Parathyroid adenoma (tissue), 2 donors: ENCODE measurements around the gene LGALS16.

Experiments used
- H2AFZ ChIP-seq: fragments of 300-600 bp; sonication (generic); one replicate; pipeline ENCODE4 v1.7.0; 2017; ENCODE audit warnings: antibody characterized with exemption, mild to moderate bottlenecking
- H3K27ac ChIP-seq: fragments of 300-600 bp; sonication (generic); one replicate; pipeline ENCODE4 v1.7.0; 2017
- H3K27me3 ChIP-seq: fragments of 300-600 bp; sonication (generic); one replicate; pipeline ENCODE4 v1.7.0; 2017; ENCODE audit warnings: low read length; ENCODE audit not compliant: control insufficient read depth, insufficient read depth
- H3K36me3 ChIP-seq: fragments of 300-600 bp; sonication (generic); one replicate; pipeline ENCODE4 v1.7.0; 2017; ENCODE audit warnings: low read length; ENCODE audit not compliant: control insufficient read depth, insufficient read depth
- H3K4me1 ChIP-seq: fragments of 300-600 bp; sonication (generic); one replicate; pipeline ENCODE4 v1.7.0; 2017; ENCODE audit warnings: control low read depth
- H3K4me2 ChIP-seq: fragments of 300-600 bp; sonication (generic); one replicate; pipeline ENCODE4 v1.7.0; 2017; ENCODE audit warnings: low read length
- H3K4me3 ChIP-seq: fragments of 300-600 bp; sonication (generic); one replicate; pipeline ENCODE4 v1.7.0; 2017; ENCODE audit warnings: low read depth, low read length
- H3K79me2 ChIP-seq: fragments of 300-600 bp; sonication (generic); one replicate; pipeline ENCODE4 v1.7.0; 2017; ENCODE audit warnings: control low read depth
- H3K9ac ChIP-seq: fragments of 300-600 bp; sonication (generic); one replicate; pipeline ENCODE4 v1.7.0; 2017; ENCODE audit warnings: mild to moderate bottlenecking
- H3K9me3 ChIP-seq: fragments of 300-600 bp; sonication (generic); one replicate; pipeline ENCODE4 v1.7.0; 2017; ENCODE audit warnings: low read length; ENCODE audit not compliant: control insufficient read depth
- CTCF ChIP-seq: fragments of 300-600 bp; sonication (generic); IDR thresholded peaks from one replicate; pipeline ENCODE4 v1.7.0; 2017; ENCODE audit warnings: antibody characterized with exemption, mild to moderate bottlenecking
- donor health status: primary hyperparathyroidism.

The LGALS16 gene

GRCh38 chr19:39701291-39701690 lies 45.6 kb downstream of the LGALS16 start:
- no peak overlapping the region for H3K4me3 ChIP-seq
- TF ChIP-seq CTCF: no peak
- no peaks in the 10 kb centered on the region for H3K9me3 ChIP-seq
- H3K4me1 ChIP-seq: peaks cover 2% of the 10 kb centered on the region
- H3K4me2 ChIP-seq: no peak overlapping the region
- H3K79me2 ChIP-seq: no peaks in the 10 kb centered on the region
- no peaks in the 10 kb centered on the region for H3K27me3 ChIP-seq
- H3K9ac ChIP-seq: no peak overlapping the region
- no peaks in the 10 kb centered on the region for H3K36me3 ChIP-seq
- H3K27ac ChIP-seq: no peak overlapping the region
- H2AFZ ChIP-seq: no peak overlapping the region

GRCh38 chr19:39704181-39705044 lies 48.7 kb downstream of the LGALS16 start, which contains the start of gene LGALS14:
TSS of gene LGALS14 (plus strand) at chr19:39704481. CDS start at chr19:39704529, 48 bp downstream.
- Histone ChIP-seq H3K27me3 (no peaks in the 10 kb centered on the region), H3K9ac (no peak within 1 kb of the TSS), H3K4me2 (no peak within 1 kb of the TSS), H3K4me3 (no peak within 1 kb of the TSS), H2AFZ (no peak within 1 kb of the TSS), H3K4me1 (peaks cover 2% of the 10 kb centered on the region), H3K27ac (no peak within 1 kb of the TSS), H3K79me2 (no peaks in the 10 kb centered on the region), H3K9me3 (no peaks in the 10 kb centered on the region), H3K36me3 (no peaks in the 10 kb centered on the region)
- TF ChIP-seq CTCF: no peak

- Histone ChIP-seq H3K4me2 (no peak overlapping the region), H3K36me3 (no peaks in the 10 kb centered on the region), H3K4me3 (no peak overlapping the region), H3K4me1 (peaks cover 2% of the 10 kb centered on the region), H3K27ac (no peak overlapping the region), H3K9ac (no peak overlapping the region), H3K9me3 (no peaks in the 10 kb centered on the region), H2AFZ (no peak overlapping the region), H3K79me2 (no peaks in the 10 kb centered on the region), H3K27me3 (no peaks in the 10 kb centered on the region)
- no peak for TF ChIP-seq CTCF
These were observed 50.0 kb downstream of the LGALS16 start for GRCh38 chr19:39705578-39706188.

GRCh38 chr19:39708594-39708993 lies 52.9 kb downstream of the LGALS16 start:
- H3K9me3 ChIP-seq: no peaks in the 10 kb centered on the region
- peaks cover 2% of the 10 kb centered on the region for H3K4me1 ChIP-seq
- no peak overlapping the region for H3K27ac ChIP-seq
- H3K36me3 ChIP-seq: no peaks in the 10 kb centered on the region
- no peak overlapping the region for H3K4me3 ChIP-seq
- TF ChIP-seq CTCF: no peak
- no peak overlapping the region for H3K4me2 ChIP-seq
- H3K9ac ChIP-seq: no peak overlapping the region
- no peak overlapping the region for H2AFZ ChIP-seq
- H3K27me3 ChIP-seq: no peaks in the 10 kb centered on the region
- H3K79me2 ChIP-seq: no peaks in the 10 kb centered on the region
